ENCODE measurements around the gene BCKDHB. TPM values are rescaled to one million over a fixed set of nuclear protein-coding genes. Genes with fewer than 3 reads are reported as not detected.

The BCKDHB gene
- total RNA-seq, 1 donor from 2014 or later = 16.2 TPM

- H3K27ac ChIP-seq = no peak overlapping the region
- no peak overlapping the region for H3K4me3 ChIP-seq
- intact Hi-C loops (cut with DNase I) = no loop called here
- no peaks in the 10 kb centered on the region for H3K9me3 ChIP-seq
- TF ChIP-seq POLR2A (IDR thresholded peaks at IDR 0.05) (no peak), POLR2AphosphoS5 (IDR thresholded peaks at IDR 0.05; ENCODE audit: insufficient read depth in 1 of 2, low read depth in 1 of 2) (no peak), CTCF (IDR thresholded peaks at IDR 0.05) (no peak)
- H3K27me3 ChIP-seq = no peaks in the 10 kb centered on the region
- no peak for DNase-seq (ENCODE audit: extremely low spot score in 2 of 2)
- peaks cover 0 to 3% of the 10 kb centered on the region in 2 donors for H3K36me3 ChIP-seq
- H3K4me1 ChIP-seq = no peaks in the 10 kb centered on the region
These were observed 75.8 kb downstream of the BCKDHB start for GRCh38 chr6:80182308-80182707.

GRCh38 chr6:80183019-80183795 lies 76.7 kb downstream of the BCKDHB start:
- Histone ChIP-seq H3K27ac (no peak overlapping the region), H3K27me3 (no peaks in the 10 kb centered on the region), H3K4me3 (no peak overlapping the region), H3K4me1 (no peaks in the 10 kb centered on the region), H3K36me3 (peaks cover 0 to 3% of the 10 kb centered on the region in 2 donors), H3K9me3 (no peaks in the 10 kb centered on the region)
- DNase-seq (ENCODE audit: extremely low spot score in 2 of 2) = no peak
- intact Hi-C loops (cut with DNase I) = no loop called here
- TF ChIP-seq POLR2AphosphoS5 (IDR thresholded peaks at IDR 0.05; ENCODE audit: insufficient read depth in 1 of 2, low read depth in 1 of 2) = no peak
- TF ChIP-seq POLR2A (IDR thresholded peaks at IDR 0.05) = no peak
- TF ChIP-seq CTCF (IDR thresholded peaks at IDR 0.05) = no peak

- Histone ChIP-seq H3K36me3 (no peaks in the 10 kb centered on the region), H3K4me1 (no peaks in the 10 kb centered on the region), H3K9me3 (no peaks in the 10 kb centered on the region), H3K27me3 (no peaks in the 10 kb centered on the region), H3K27ac (no peak overlapping the region), H3K4me3 (no peak overlapping the region)
- intact Hi-C loops (cut with DNase I) = no loop called here
- TF ChIP-seq POLR2AphosphoS5 (IDR thresholded peaks at IDR 0.05; ENCODE audit: insufficient read depth in 1 of 2, low read depth in 1 of 2) (no peak), CTCF (IDR thresholded peaks at IDR 0.05) (no peak), POLR2A (IDR thresholded peaks at IDR 0.05) (no peak)
- DNase-seq (ENCODE audit: extremely low spot score in 2 of 2) = no peak
These were observed 79.0 kb downstream of the BCKDHB start for GRCh38 chr6:80185492-80185891.

- no peak for DNase-seq (ENCODE audit: extremely low spot score in 2 of 2)
- H3K9me3 ChIP-seq = no peaks in the 10 kb centered on the region
- no peaks in the 10 kb centered on the region for H3K4me1 ChIP-seq
- no peak overlapping the region for H3K27ac ChIP-seq
- H3K36me3 ChIP-seq = no peaks in the 10 kb centered on the region
- TF ChIP-seq POLR2A (IDR thresholded peaks at IDR 0.05) (no peak), CTCF (IDR thresholded peaks at IDR 0.05) (no peak), POLR2AphosphoS5 (IDR thresholded peaks at IDR 0.05; ENCODE audit: insufficient read depth in 1 of 2, low read depth in 1 of 2) (no peak)
- H3K27me3 ChIP-seq = no peaks in the 10 kb centered on the region
- intact Hi-C loops (cut with DNase I) = no loop called here
- no peak overlapping the region for H3K4me3 ChIP-seq
These were observed 79.6 kb downstream of the BCKDHB start for GRCh38 chr6:80186082-80186481.

- TF ChIP-seq POLR2A (IDR thresholded peaks at IDR 0.05) = no peak
- TF ChIP-seq CTCF (IDR thresholded peaks at IDR 0.05) = no peak
- no peak for TF ChIP-seq POLR2AphosphoS5 (IDR thresholded peaks at IDR 0.05; ENCODE audit: insufficient read depth in 1 of 2, low read depth in 1 of 2)
- no peak overlapping the region for H3K4me3 ChIP-seq
- H3K27ac ChIP-seq = no peak overlapping the region
- DNase-seq (ENCODE audit: extremely low spot score in 2 of 2) = no peak
- intact Hi-C loops (cut with DNase I) = no loop called here
- no peaks in the 10 kb centered on the region for H3K27me3 ChIP-seq
- no peaks in the 10 kb centered on the region for H3K9me3 ChIP-seq
- H3K4me1 ChIP-seq = peaks cover 7% of the 10 kb centered on the region
- H3K36me3 ChIP-seq = no peaks in the 10 kb centered on the region
These were observed 90.4 kb downstream of the BCKDHB start for GRCh38 chr6:80196906-80197305.

Data from vagina (tissue), 2 donors.